Peyer's patch (tissue), 4 donors: ENCODE results near the gene TRIM10. TPM values are rescaled to one million over a fixed set of nuclear protein-coding genes. Genes with fewer than 3 reads are reported as not detected.
"Not testable (repeated sequence)": the region's sequence is repeated elsewhere in the genome, so short reads cannot be mapped to it uniquely, and the experiment has no call there.

Experiments used
- DNase-seq, 3 donors: peaks; one replicate each; pipeline ENCODE4 v3.0.0-alpha.2; 2017 to 2019
- H3K27ac ChIP-seq, 4 donors: fragments of 200-600 bp; sonication (generic); one replicate each; pipeline ENCODE4 v1.5.1; 2016 to 2019
- H3K27me3 ChIP-seq, 2 donors: fragments of 200-600 bp; sonication (generic); one replicate each; pipeline ENCODE4 v1.5.1; 2019
- H3K36me3 ChIP-seq, 3 donors: fragments of 200-600 bp; sonication (generic); one replicate each; pipeline ENCODE4 v1.5.1; 2016 to 2019
- H3K4me1 ChIP-seq, 4 donors: fragments of 200-600 bp; sonication (generic); one replicate each; pipeline ENCODE4 v1.5.1; 2016 to 2019
- H3K4me3 ChIP-seq, 4 donors: fragments of 200-600 bp; sonication (generic); 1 replicate in 3 of 4; 2 replicates in 1 of 4; pipeline ENCODE4 v1.5.1; 2016 to 2019; ENCODE audit warnings: mild to moderate bottlenecking in 1 of 4
- H3K9me3 ChIP-seq, 4 donors: fragments of 200-600 bp; sonication (generic); one replicate each; pipeline ENCODE4 v1.5.1; 2016 to 2019; ENCODE audit warnings: mild to moderate bottlenecking in 1 of 4
- POLR2A ChIP-seq, 2 donors: fragments of 450-650 bp; IDR thresholded peaks; one replicate each; pipeline ENCODE4 v1.5.1; 2017; ENCODE audit warnings: antibody characterized with exemption in 2 of 2, mild to moderate bottlenecking in 2 of 2, moderate library complexity in 2 of 2
- total RNA-seq, 4 donors: library from RNA; depleted of rRNA; stranded (reverse); fragments of >200 nt; gene quantifications; one replicate each; pipeline ENCODE4 v1.1.0, GENCODE V29; 2016
- TF ChIP-seq, protein P1 (sequence below), 6 experiments: fragments of 450-650 bp in 4 of 6; fragments of 200-600 bp in 2 of 6; sonication (generic) in 1 of 6; IDR thresholded peaks; one replicate each; pipeline ENCODE4 v1.5.1; 2017 to 2019; ENCODE audit warnings: antibody characterized with exemption in 6 of 6, mild to moderate bottlenecking in 3 of 6, moderate library complexity in 1 of 6

TRIM10 gene
- total RNA-seq, 4 donors from 2014 or later: 2.5 to 7.4 (median 6.3) TPM

- H3K4me1 ChIP-seq: peaks cover 0 to 14% (median 2%) of the 10 kb centered on the region in 4 donors
- H3K4me3 ChIP-seq: no peak overlapping the region
- no peak for DNase-seq
- H3K9me3 ChIP-seq: no peaks in the 10 kb centered on the region
- no peak for TF ChIP-seq POLR2A (IDR thresholded peaks at IDR 0.05)
- TF ChIP-seq, protein P1, sequence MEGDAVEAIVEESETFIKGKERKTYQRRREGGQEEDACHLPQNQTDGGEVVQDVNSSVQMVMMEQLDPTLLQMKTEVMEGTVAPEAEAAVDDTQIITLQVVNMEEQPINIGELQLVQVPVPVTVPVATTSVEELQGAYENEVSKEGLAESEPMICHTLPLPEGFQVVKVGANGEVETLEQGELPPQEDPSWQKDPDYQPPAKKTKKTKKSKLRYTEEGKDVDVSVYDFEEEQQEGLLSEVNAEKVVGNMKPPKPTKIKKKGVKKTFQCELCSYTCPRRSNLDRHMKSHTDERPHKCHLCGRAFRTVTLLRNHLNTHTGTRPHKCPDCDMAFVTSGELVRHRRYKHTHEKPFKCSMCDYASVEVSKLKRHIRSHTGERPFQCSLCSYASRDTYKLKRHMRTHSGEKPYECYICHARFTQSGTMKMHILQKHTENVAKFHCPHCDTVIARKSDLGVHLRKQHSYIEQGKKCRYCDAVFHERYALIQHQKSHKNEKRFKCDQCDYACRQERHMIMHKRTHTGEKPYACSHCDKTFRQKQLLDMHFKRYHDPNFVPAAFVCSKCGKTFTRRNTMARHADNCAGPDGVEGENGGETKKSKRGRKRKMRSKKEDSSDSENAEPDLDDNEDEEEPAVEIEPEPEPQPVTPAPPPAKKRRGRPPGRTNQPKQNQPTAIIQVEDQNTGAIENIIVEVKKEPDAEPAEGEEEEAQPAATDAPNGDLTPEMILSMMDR (IDR thresholded peaks at IDR 0.05): no peak
- peaks cover 0 to 8% of the 10 kb centered on the region in 2 donors for H3K27me3 ChIP-seq
- H3K36me3 ChIP-seq: no peaks in the 10 kb centered on the region
- H3K27ac ChIP-seq: peak overlapping the region in 2 of 4 donors; percentile 25 to 59
Observed at GRCh38 chr6:30129265-30130178, 31.5 kb downstream of the TRIM10 start.

- H3K27me3 ChIP-seq: peaks cover 0 to 8% of the 10 kb centered on the region in 2 donors
- no peaks in the 10 kb centered on the region for H3K36me3 ChIP-seq
- DNase-seq: no peak
- H3K4me3 ChIP-seq: no peak overlapping the region
- H3K27ac ChIP-seq: no peak overlapping the region
- H3K4me1 ChIP-seq: peaks cover 0 to 23% (median 2%) of the 10 kb centered on the region in 4 donors
- TF ChIP-seq POLR2A (IDR thresholded peaks at IDR 0.05): no peak
- TF ChIP-seq, protein P1 (IDR thresholded peaks at IDR 0.05): no peak
- no peaks in the 10 kb centered on the region for H3K9me3 ChIP-seq
Observed at GRCh38 chr6:30127238-30128093, 33.5 kb downstream of the TRIM10 start.

GRCh38 chr6:30122515-30122914, 38.5 kb downstream of the TRIM10 start:
- peak in 1 of 3 donors; percentile 74 for DNase-seq
- TF ChIP-seq, protein P1 (IDR thresholded peaks at IDR 0.05): no peak
- TF ChIP-seq POLR2A (IDR thresholded peaks at IDR 0.05): no peak
- peak overlapping the region in 3 of 4 donors; percentile 50 to 79 (median 66) for H3K27ac ChIP-seq

GRCh38 chr6:30121446-30122366, 39.3 kb downstream of the TRIM10 start:
- H3K36me3 ChIP-seq: no peaks in the 10 kb centered on the region
- TF ChIP-seq POLR2A (IDR thresholded peaks at IDR 0.05): no peak
- TF ChIP-seq, protein P1 (IDR thresholded peaks at IDR 0.05): no peak
- peak overlapping the region in 3 of 4 donors; percentile 35 to 67 (median 66) for H3K27ac ChIP-seq
- DNase-seq: no peak
- no peaks in the 10 kb centered on the region for H3K9me3 ChIP-seq
- H3K4me3 ChIP-seq: no peak overlapping the region
- peaks cover 0 to 14% (median 0%) of the 10 kb centered on the region in 4 donors for H3K4me1 ChIP-seq
- H3K27me3 ChIP-seq: no peaks in the 10 kb centered on the region

More at GRCh38 chr6:30122515-30122914, 38.5 kb downstream of the TRIM10 start:
- no peak overlapping the region for H3K4me3 ChIP-seq
- peaks cover 0 to 14% (median 0%) of the 10 kb centered on the region in 4 donors for H3K4me1 ChIP-seq
- no peaks in the 10 kb centered on the region for H3K36me3 ChIP-seq
- H3K9me3 ChIP-seq: no peaks in the 10 kb centered on the region
- peaks cover 0 to 1% of the 10 kb centered on the region in 2 donors for H3K27me3 ChIP-seq

DNA sequence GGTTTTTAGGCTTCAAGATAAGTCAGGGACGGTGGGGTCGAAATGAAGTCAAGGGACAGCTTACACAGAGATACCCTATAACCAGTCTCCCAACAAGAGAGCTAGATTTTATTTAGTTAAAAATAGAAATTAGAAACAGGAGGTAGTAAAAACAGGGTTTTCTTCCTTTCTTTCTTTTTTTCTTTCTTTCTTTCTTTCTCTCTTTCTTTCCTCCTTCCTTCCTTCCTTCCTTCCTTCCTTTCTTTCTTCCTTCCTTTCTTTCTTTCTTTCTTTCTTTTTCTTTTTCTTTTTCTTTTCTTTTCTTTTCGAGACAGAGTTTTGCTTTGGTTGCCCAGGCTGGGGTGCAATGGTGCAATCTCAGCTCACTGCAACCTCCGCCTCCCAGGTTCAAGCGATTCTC, 42.3 kb downstream of the TRIM10 start:
- H3K27ac ChIP-seq: peak overlapping the region in 2 of 4 donors; percentile 13 to 50
- H3K27me3 ChIP-seq: not testable (repeated sequence)

More for the DNA sequence above, 42.3 kb downstream of the TRIM10 start:
- DNase-seq, H3K36me3 ChIP-seq, H3K4me3 ChIP-seq, H3K9me3 ChIP-seq: not testable (repeated sequence)
- peaks cover 0 to 14% (median 0%) of the 10 kb centered on the region in 4 donors for H3K4me1 ChIP-seq
